Airway epithelial cell (primary cell): ENCODE data around the gene C3orf70. TPM values are rescaled to one million over a fixed set of nuclear protein-coding genes. Genes with fewer than 3 reads are reported as not detected.

Source experiments
- total RNA-seq: library from RNA; depleted of rRNA; stranded (reverse); fragments of >200 nt; gene quantifications from 2 replicates; pipeline ENCODE4 v1.2.3, GENCODE V29; 2015

C3orf70 gene, protein sequence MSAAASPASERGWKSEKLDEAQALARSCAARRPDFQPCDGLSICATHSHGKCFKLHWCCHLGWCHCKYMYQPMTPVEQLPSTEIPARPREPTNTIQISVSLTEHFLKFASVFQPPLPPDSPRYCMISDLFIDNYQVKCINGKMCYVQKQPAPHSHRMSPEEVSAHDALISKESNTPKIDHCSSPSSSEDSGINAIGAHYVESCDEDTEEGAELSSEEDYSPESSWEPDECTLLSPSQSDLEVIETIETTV
- under 0.01 TPM in 1 of 2 replicates, not detected in the other for total RNA-seq

DNA sequence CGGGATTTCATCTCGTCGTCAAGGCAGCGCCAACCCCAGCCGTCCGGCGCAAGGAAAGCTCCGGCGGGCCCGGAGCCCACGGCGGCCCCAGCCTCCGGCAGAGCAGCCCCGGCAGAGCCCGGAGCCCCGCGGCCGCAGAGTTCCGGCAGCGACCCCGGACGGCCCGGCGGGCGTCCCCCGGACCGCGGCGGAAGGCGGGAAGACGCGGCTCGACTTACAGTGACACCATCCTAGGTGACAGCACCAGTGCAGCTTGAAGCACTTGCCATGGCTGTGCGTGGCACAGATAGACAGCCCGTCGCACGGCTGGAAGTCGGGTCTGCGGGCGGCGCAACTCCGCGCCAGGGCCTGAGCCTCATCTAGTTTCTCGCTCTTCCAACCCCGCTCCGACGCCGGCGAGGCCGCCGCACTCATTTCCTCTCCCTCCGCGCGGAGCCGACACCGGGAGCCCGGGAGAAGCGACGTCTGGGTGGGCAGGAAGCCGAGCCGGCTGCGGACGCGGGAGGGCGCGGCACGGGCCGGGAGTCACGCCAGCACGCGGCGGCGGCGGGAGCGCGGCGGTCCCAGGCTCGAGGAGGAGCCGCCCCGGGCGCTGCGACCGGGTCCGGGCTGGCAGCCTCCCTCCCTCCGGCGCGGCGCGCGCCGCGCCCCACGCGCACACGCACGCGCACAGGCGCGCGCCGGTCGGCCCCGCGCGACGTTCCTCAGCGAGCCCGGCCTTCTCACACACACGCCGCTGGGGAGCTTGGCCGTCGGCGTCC is at the start of gene C3orf70:
C3orf70 (minus strand) TSS at position 651 of the 761 bp plus-strand sequence; CDS start at position 414, 237 bp downstream.

Other genes starting within 250 kb of the C3orf70 start
- 5.4 and 6.1 TPM in 2 replicates for gene EHHADH, start 101.0 kb upstream of the C3orf70 start, total RNA-seq
- 19.0 and 21.9 TPM in 2 replicates for gene MAP3K13, start 210.1 kb upstream of the C3orf70 start, total RNA-seq